ENCODE results near the gene HCFC1R1. TPM values are rescaled to one million over a fixed set of nuclear protein-coding genes. Genes with fewer than 3 reads are reported as not detected.

The HCFC1R1 gene
- total and polyA plus RNA-seq, 11 donors, result 32.8 to 189 (median 54.6) TPM

- H3K4me1 ChIP-seq, result peaks cover 0 to 11% (median 4%) of the 10 kb centered on the region in 12 donors
- no peaks in the 10 kb centered on the region for H3K9me3 ChIP-seq
- H3K27ac ChIP-seq, result no peak overlapping the region
- no peak for TF ChIP-seq CTCF (IDR thresholded peaks at IDR 0.05)
- TF ChIP-seq POLR2A (IDR thresholded peaks at IDR 0.05), result no peak
- no peaks in the 10 kb centered on the region for H3K36me3 ChIP-seq
- 48 to 60% (median 58%) methylated on average over 9 to 12 of the region's 12 CpGs for WGBS, 4 donors
- H3K4me3 ChIP-seq, result no peak overlapping the region
- peaks cover 22 to 73% (median 43%) of the 10 kb centered on the region in 9 donors for H3K27me3 ChIP-seq
- ATAC-seq, result no peak
- intact Hi-C loops (cut with DNase I), result no loop called here
- DNase-seq, result no peak
Measured at GRCh38 chr16:3013998-3014690, 9.6 kb downstream of the HCFC1R1 start.

- Histone ChIP-seq H3K4me3 (no peak overlapping the region), H3K9me3 (no peaks in the 10 kb centered on the region), H3K36me3 (no peaks in the 10 kb centered on the region), H3K27me3 (peaks cover 24 to 76% (median 41%) of the 10 kb centered on the region in 9 donors), H3K27ac (no peak overlapping the region), H3K4me1 (peaks cover 0 to 12% (median 4%) of the 10 kb centered on the region in 12 donors)
- no peak for ATAC-seq
- WGBS, 4 donors, result 43 to 58% (median 53%) methylated on average over 22 to 27 of the region's 27 CpGs; no CpG with 5 or more reads in 1 of the 4 donors
- no peak for TF ChIP-seq CTCF (IDR thresholded peaks at IDR 0.05)
- TF ChIP-seq POLR2A (IDR thresholded peaks at IDR 0.05), result no peak
- DNase-seq, result no peak
- intact Hi-C loops (cut with DNase I), result no loop called here
Measured at GRCh38 chr16:3013491-3013951, 10.2 kb downstream of the HCFC1R1 start.

- 36 to 46% (median 42%) methylated on average over 22 to 27 of the region's 27 CpGs for WGBS, 4 donors
- H3K27me3 ChIP-seq, result peaks cover 23 to 75% (median 43%) of the 10 kb centered on the region in 9 donors
- peaks cover 0 to 12% (median 2%) of the 10 kb centered on the region in 12 donors for H3K4me1 ChIP-seq
- intact Hi-C loops (cut with DNase I), result no loop called here
- H3K27ac ChIP-seq, result no peak within 1 kb of the TSS
- peak in 1 of 4 donors; percentile 19 for ATAC-seq
- no peaks in the 10 kb centered on the region for H3K9me3 ChIP-seq
- no peak for TF ChIP-seq POLR2A (IDR thresholded peaks at IDR 0.05)
- no peak for TF ChIP-seq CTCF (IDR thresholded peaks at IDR 0.05)
- no peaks in the 10 kb centered on the region for H3K36me3 ChIP-seq
- DNase-seq, result no peak
- no peak within 1 kb of the TSS for H3K4me3 ChIP-seq
Measured at GRCh38 chr16:3012828-3013420, 10.8 kb downstream of the HCFC1R1 start, which contains the start of gene CLDN9. CLDN9 (plus strand) TSS chr16:3012923; CDS start chr16:3013363, 440 bp downstream.

- 13 to 20% (median 15%) methylated on average over 18 to 19 of the region's 19 CpGs for WGBS, 4 donors
- Histone ChIP-seq H3K4me3 (no peak overlapping the region), H3K27me3 (peaks cover 20 to 74% (median 45%) of the 10 kb centered on the region in 9 donors), H3K27ac (no peak overlapping the region), H3K9me3 (no peaks in the 10 kb centered on the region), H3K4me1 (peaks cover 0 to 16% (median 0%) of the 10 kb centered on the region in 12 donors), H3K36me3 (no peaks in the 10 kb centered on the region)
- no peak for DNase-seq
- ATAC-seq, result no peak
- intact Hi-C loops (cut with DNase I), result no loop called here
- TF ChIP-seq POLR2A (IDR thresholded peaks at IDR 0.05) (no peak), CTCF (IDR thresholded peaks at IDR 0.05) (no peak)
Measured at GRCh38 chr16:3012246-3012645, 11.5 kb downstream of the HCFC1R1 start.
